GM18870 (cell line): ENCODE data around the gene AAK1.
A peak's percentile ranks its signal among the peaks of the same experiment; 100 is the strongest.

Experiments
- ATAC-seq: cut with Tn5 transposase; IDR thresholded peaks from one replicate; pipeline ENCODE4 v1.9.1; 2021; ENCODE audit warnings: moderate library complexity; ENCODE audit not compliant: unreplicated experiment

Gene AAK1

GRCh38 chr2:69546646-69547045 lies 96.9 kb downstream of the AAK1 start:
- ATAC-seq: no peak

DNA sequence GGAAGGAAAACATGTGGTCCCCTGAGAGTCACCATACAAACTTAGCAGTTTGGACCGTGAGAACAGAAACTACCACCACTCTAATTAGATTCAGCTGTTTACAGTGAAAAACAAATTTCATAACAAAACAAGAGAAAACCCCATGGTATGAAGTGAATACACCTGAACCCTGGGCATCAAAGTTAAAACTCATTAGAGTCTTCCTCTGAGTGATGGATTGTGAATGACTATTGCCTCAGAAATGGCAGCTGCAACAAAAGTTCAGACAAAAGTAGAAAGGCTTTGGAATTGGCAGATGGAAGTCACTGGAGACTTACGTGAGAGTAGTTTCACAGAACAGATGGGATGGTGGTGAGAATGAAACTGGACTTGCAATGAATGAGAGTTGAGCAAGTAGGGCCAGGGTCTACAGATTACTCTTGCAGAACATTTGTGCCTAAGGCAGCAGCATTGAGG lies 98.0 kb downstream of the AAK1 start:
- ATAC-seq: no peak

DNA sequence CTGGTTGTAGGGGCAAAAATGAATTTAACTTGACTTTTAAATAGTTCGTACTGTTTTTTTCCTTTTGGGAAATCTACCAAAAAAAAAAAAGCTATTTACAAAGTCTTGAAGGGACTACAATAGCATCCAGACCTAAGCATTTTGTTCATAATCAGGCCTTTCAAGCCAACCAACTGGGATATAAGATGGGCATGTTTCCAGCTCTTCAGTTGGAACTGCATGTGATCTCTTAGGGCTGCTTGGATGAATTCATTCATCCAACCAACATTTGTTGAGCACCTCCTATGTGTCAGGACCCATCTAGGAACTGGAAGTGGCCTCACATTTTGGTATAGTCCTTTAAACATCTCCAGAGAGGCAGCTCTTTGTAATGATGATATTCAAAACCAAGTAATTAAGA lies 98.6 kb downstream of the AAK1 start:
- no peak for ATAC-seq

DNA sequence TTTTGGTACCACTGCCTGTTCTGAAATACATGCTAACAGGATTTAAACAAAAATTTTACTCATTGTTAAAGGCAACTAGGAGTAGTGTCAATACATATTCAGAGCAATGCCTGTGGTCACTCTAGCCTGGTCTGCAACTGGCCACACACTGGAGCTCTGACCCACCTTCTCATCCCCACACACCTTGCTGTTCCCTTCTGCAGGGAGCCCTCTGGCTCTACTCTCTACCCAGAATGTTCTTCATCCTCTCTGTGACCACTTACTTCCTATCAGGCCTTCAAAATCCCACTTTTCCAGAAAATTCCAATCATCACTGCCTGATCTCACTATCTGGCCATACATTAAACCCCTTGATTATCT lies 104.0 kb downstream of the AAK1 start:
- no peak for ATAC-seq

GRCh38 chr2:69538872-69539548 lies 104.5 kb downstream of the AAK1 start:
- no peak for ATAC-seq

DNA sequence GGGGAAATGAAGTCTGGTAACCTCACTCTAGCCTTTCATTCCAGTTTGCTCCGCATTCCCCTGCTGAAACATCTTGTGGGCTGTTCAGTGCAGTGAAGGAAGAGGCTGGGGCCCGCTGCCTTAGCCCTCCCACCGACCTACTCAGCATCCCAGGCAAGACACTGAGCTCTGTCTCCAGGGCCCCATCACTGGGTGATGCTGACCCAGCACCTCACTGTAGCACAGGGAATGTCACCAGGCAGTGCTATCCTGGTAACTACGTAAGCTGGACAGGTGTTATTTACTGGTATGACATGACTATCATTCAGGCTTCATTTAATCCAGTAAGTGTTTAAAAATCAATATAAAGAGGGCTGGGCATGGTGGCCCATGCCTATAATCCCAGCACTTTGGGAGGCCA lies 105.3 kb downstream of the AAK1 start:
- ATAC-seq: no peak

DNA sequence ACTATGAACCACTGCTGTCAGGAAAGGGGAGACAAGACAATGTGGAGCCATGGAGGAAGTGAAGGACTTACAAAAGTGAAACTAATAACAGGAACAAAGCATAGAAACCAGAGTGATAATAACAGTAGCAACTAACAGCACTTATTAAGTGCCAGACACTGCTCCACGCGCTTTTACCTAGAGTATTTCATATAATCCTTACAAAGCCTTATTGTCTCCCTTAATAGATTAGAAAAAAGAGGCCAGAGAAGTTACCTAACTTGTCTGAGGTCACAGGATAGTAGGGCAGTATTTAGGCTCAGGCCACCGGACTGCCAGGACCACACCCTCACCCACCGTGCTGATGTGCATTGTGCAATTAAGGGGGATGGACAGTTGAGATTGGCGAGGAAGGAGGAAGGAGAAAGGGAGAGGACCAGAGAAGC lies 107.7 kb downstream of the AAK1 start:
- peak; percentile 71 for ATAC-seq

DNA sequence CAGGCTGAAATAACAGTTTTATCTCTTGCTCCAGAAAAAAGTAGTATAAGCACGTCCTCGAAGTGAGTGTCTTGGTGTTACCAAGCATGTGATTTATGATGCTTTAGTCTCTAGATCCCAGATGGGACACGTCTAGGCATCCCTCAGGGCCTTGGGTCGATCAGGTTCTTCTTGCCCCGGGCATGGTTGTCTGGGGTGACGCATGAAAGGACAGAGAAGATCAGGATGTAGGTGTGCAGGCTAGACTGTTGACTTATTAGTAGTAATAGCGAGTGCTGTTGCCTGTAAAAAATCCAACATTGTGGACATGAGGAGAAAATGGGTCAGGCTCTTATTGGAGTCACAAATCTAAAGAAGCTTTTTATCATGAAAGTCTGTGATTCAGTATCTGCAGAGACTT lies 112.4 kb downstream of the AAK1 start:
- no peak for ATAC-seq

GRCh38 chr2:69529480-69529879 lies 114.1 kb downstream of the AAK1 start:
- no peak for ATAC-seq

GRCh38 chr2:69525261-69525660 lies 118.3 kb downstream of the AAK1 start:
- ATAC-seq: no peak

GRCh38 chr2:69524799-69525198 lies 118.7 kb downstream of the AAK1 start:
- ATAC-seq: no peak

DNA sequence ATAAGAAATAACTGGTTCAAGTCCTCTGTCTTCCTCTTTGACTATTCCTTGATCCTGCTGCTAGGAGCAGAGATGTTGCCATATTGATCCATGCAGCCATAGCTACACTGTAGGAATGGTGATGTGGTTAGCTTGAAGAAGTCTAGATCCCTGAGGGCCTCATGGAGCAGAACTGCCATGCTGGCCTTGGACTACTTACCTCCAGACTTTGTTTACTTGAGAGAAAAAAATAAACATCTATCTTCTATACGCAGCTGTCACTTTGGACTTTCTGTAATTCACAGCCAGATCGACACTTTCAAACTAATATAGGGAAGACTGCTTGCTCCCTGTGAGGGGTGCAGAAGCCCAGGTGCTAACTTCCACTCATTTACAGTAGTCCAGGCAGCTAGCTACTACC lies 121.8 kb downstream of the AAK1 start:
- no peak for ATAC-seq

- ATAC-seq: no peak
These were observed 124.7 kb downstream of the AAK1 start for GRCh38 chr2:69518841-69519240.

DNA sequence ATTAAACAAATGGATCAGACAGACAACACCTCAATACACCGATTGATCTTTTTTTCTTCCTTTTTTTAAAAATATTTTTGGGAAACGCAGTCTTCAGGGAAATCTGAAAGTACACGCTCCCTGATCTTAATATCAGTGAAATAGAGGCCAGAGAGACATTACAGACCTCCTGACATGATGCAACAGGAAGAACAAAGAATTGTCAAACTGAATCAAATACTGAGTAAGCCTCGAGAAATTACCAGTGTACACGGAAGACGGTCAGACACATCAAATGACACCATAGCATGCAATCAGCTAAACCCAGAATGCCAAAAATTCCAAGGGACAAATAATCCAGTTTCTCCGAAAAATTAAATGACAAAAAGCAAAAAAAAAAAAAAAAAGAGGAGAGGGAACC lies 126.1 kb downstream of the AAK1 start:
- ATAC-seq: no peak

- ATAC-seq: no peak
These were observed 128.7 kb downstream of the AAK1 start for GRCh38 chr2:69514819-69515218.

DNA sequence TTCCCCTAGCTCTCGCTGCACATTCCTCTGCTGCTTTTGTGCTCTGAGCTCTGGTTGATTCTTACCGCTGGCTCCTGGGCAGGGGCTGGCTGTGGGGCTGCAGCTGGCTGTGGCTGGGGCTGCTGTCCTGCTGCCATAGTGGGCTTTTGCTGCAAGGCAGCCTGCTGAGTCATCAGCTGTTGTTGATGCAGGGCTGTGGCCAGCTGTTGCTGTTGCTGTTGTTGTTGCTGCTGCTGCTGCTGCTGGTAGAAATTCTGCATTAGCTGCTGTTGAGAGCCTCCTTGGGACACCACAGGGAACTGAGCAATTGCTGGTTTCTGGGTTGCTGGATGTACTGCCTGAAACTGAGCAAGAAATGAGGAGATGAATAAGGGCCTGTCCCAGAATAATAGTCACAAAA lies 129.1 kb downstream of the AAK1 start:
- no peak for ATAC-seq

- ATAC-seq: no peak
These were observed 131.1 kb downstream of the AAK1 start for GRCh38 chr2:69512446-69512845.

DNA sequence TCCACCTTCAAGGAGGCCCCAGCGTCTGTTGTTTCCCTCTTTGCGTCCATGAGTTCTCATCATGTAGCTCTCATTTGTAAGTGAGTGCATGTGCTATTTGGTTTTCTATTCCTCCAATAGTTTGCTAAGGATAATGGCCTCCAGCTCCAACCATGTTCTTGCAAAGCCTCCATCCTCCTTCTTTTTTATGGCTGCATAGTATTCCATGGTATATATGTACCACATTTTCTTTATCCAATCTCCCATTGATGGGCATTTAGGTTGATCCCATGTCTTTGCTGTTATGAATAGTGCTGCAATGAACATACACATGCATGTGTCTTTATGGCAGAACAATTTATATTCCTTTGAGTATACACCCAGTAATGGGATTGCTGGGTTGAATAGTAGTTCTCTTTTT lies 133.3 kb downstream of the AAK1 start:
- no peak for ATAC-seq

- no peak for ATAC-seq
These were observed 133.8 kb downstream of the AAK1 start for GRCh38 chr2:69509750-69510140.

GRCh38 chr2:69509011-69509749 lies 134.4 kb downstream of the AAK1 start:
- ATAC-seq: no peak

DNA sequence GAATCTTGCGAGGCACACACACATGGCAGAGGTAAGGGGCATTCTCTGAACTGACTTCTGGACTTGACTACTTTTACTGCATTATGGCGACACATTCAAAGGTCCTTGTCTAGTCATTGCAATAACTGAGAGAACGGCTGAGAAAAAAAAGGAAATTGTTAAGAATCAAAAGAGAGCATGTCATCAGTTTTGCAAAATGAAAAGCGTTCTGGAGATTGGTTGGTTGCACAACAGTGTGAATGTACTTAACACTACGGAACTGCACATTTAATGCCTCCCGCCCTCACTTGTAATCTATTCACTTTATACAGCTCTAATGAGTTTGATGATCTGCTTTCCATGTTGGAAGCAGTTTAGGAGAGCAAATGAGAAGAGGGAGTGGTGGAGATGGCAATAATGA lies 137.8 kb downstream of the AAK1 start:
- no peak for ATAC-seq

DNA sequence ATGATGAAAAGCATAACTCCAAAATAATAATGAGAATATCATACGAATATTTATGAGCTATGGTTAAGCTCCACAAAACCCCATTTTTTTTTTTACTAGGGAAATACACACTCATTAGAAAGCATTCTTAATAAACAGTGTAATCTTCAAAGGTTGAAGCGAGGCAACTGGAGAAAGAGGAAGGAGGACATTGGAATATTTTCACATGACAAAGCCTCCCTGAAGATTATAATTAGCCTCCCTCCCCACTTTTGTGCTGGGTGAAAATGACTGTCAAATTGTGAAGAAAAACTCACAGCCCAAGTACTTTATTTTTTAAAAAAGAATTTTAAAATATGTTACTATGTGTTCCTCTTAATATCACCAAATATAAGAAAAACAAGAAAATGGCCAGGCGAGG lies 142.2 kb downstream of the AAK1 start:
- ATAC-seq: no peak

GRCh38 chr2:69499966-69500365 lies 143.6 kb downstream of the AAK1 start:
- no peak for ATAC-seq
